Measurements from ENCODE around the gene FHIP1A.

- TF ChIP-seq CTCF (IDR thresholded peaks at IDR 0.05; ENCODE audit: insufficient read depth, low read depth, low read length) (no peak), EZH2 (IDR thresholded peaks at IDR 0.05; ENCODE audit: insufficient read depth, low read length) (no peak)
These were observed 32.4 kb upstream of the FHIP1A start for GRCh38 chr4:151376540-151376939.

All from astrocyte (in vitro differentiated cells and primary cell).